HEK293T (cell line): ENCODE data around the gene EXPH5.

Source experiments
- ARNT ChIP-seq: fragments of 450-650 bp; IDR thresholded peaks from 2 replicates; pipeline ENCODE4 v1.6.1; 2017; ENCODE audit warnings: mild to moderate bottlenecking
- BHLHE40 ChIP-seq: fragments of 450-650 bp; IDR thresholded peaks from 2 replicates; pipeline ENCODE4 v1.6.1; 2016; ENCODE audit warnings: mild to moderate bottlenecking, moderate library complexity, borderline replicate concordance
- FOXA1 ChIP-seq: fragments of 450-650 bp; IDR thresholded peaks from 2 replicates; pipeline ENCODE4 v1.6.1; 2016; ENCODE audit warnings: mild to moderate bottlenecking
- FOXK2 ChIP-seq: fragments of 450-650 bp; IDR thresholded peaks from 2 replicates; pipeline ENCODE4 v1.6.1; 2016; ENCODE audit warnings: mild to moderate bottlenecking
- FOXM1 ChIP-seq: fragments of 450-650 bp; IDR thresholded peaks from 2 replicates; pipeline ENCODE4 v1.6.1; 2017; ENCODE audit warnings: mild to moderate bottlenecking, borderline replicate concordance
- HDGF ChIP-seq: fragments of 450-650 bp; IDR thresholded peaks from 2 replicates; pipeline ENCODE4 v1.6.1; 2017; ENCODE audit warnings: antibody characterized with exemption, borderline replicate concordance
- L3MBTL2 ChIP-seq: fragments of 450-650 bp; conservative IDR thresholded peaks from 2 replicates; pipeline ENCODE4 v1.6.1; 2016; ENCODE audit warnings: mild to moderate bottlenecking
- LEF1 ChIP-seq: fragments of 450-650 bp; IDR thresholded peaks from 2 replicates; pipeline ENCODE4 v1.6.1; 2017; ENCODE audit warnings: mild to moderate bottlenecking, borderline replicate concordance
- NFRKB ChIP-seq: fragments of 450-650 bp; IDR thresholded peaks from 2 replicates; pipeline ENCODE4 v1.6.1; 2016; ENCODE audit warnings: mild to moderate bottlenecking, moderate library complexity
- SP1 ChIP-seq: fragments of 450-650 bp; IDR thresholded peaks from 2 replicates; pipeline ENCODE4 v1.6.1; 2017

DNA sequence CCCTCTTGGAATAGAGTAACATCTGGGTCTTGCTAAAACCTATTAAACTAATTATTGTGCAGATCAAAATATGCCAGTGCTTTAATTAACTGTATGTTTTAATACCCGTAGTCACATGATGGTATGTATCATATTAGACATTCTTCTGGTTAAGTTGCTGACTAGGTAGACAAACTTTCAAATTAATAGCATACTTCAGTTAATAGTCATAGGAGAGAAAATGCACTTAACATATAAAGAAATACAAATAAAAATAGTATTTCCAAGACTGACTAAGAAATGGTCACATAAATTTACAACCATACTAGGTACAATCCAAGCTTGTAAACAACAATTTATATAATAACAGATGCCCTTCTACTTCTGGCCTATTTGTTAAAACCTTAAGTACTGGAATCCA, 7.6 kb upstream of the EXPH5 start:
- TF ChIP-seq BHLHE40 (no peak), L3MBTL2 (no peak), FOXA1 (no peak), FOXK2 (no peak), LEF1 (no peak), HDGF (no peak), FOXM1 (no peak), ARNT (no peak), SP1 (no peak), NFRKB (no peak)
